Measurements from ENCODE around the gene RAB5A.

GRCh38 chr3:19967812-19968211 is 20.9 kb downstream of the RAB5A start:
- TF ChIP-seq CTCF (IDR thresholded peaks at IDR 0.05) (no peak), POLR2A (IDR thresholded peaks at IDR 0.05) (no peak), POLR2AphosphoS5 (IDR thresholded peaks at IDR 0.05) (no peak)

Data from transverse colon (tissue), 4 donors.